NCI-H187 treated with DMSO at 0.1 percent for 48 hours (cell line): ENCODE data around the gene USP19.

ENCODE experiments used
- DNase-seq: peaks from one replicate; lab custom pipeline; 2025; lab: John Stamatoyannopoulos, UW

USP19 gene

DNA sequence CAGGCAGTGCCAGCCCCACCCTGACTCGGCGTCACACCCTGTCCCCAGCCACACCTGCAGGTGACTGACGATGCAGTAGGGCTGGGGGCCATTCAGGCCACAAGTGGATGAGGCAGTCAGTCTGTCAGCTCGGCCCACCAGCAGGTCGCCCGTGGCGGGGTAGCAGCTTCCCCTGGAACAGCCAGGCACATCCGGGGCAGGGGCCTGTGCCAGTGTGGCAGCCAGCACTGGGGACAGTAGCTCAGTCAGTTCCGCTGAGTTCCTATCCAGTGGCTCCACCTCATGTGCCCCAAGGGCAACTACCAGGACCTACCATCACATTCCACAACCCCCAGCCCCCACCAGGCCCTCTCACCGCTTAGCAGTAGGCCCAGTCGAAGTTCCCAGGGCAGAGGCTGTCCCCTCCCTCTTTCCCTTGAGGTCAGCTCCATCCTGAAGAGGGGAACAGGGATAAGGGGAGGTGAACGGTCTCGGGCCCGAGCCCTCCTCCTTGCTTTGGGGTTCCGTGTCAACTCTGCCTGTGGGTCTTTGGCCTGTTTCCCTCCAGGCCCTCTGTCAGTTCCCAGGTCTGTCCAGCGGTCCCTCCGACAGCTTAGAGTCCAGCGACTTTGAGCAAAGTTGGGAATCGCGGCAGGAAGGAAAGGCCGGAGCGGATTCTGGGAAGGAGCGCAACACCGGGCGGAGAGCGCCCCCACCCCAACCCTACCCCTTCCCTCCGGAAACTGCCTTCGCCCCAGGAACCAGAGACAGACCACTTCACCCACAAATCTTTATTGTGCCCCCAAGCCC, 12.0 kb upstream of the USP19 start, which contains the start of gene LAMB2:
TSS of gene LAMB2 (minus strand) at position 614 of the 789 bp plus-strand sequence. CDS start at position 431, 183 bp downstream.
- no peak for DNase-seq

DNA sequence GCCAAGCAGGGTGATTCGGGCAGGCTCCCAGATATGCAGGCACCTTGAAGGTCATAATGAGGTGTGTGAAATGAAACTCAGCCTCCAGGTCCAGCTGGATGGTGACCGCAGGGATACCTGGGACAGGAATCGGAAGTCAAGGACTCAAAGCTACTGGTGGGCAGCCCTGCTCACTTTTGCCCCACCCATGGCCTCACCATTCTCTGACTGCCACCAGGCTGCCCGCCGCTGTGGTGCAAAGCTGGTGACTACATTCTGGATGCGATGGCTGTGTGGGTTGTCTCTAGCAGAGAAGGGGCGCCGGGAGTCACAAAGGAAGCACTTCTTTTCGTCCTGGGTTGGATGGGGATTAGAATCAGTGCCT, 11.4 kb upstream of the USP19 start:
- no peak for DNase-seq

DNA sequence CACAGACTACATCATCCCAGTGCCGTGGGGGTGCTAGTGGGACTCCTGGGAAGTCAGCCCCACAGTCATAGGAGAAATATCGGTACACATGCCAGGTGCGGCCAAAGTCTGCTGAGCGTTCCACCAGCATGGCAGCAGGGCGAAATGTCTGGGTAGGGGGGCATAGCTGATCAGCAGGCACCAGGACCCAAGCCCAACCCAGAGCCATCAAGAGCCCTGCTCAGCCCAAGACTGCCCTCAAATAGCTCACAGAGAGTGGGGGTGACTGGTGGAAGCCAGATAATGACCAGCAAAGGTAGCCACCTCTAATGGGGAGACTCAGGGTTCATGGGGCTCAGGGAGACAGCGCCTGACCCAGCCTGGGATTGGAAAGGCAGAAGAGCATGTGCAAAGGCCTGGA, 11.0 kb upstream of the USP19 start:
- DNase-seq = no peak

DNA sequence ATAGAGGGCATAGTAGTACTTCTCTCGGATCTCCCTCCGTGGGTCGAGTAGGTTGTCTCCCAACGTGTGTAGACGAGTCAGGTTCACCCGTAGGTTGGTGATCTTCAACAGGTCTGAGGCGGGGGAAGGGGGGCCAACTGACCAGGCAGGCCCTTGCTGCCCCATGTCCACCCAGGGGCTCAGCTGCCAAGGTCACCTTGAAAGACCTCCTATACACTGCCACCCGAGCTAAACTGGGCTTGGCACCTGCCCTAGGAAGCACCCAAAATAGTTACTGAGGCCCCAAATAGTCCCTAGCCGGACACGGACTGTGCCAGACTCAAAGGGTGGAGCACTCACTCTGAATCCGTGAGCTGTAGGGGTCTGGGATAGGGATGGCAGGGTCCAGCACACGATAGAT, 10.4 kb upstream of the USP19 start:
- no peak for DNase-seq

GRCh38 chr3:49124991-49125670, 4.5 kb upstream of the USP19 start:
- no peak for DNase-seq

- no peak for DNase-seq
These were observed 3.6 kb upstream of the USP19 start for GRCh38 chr3:49124203-49124602.

DNA sequence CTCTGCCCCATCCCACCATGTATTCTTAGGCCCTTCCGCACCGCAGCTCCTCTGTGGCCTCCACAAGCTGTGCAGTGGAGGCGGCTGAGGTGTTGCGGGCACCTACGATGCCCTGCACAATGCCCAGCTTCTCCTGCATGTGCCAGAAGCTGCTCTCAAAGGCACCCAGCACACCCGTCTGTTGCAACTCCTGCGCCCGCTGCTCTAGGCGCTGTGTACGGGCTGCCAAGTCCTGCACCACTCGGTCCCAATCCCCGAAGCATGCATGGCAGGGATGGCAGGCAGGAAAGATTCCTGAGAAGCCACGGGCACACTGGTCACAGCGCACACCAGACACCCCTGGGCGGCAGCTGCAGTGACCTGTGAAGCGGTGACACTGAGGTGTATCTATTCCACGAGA, 3.1 kb upstream of the USP19 start:
- DNase-seq = no peak

DNA sequence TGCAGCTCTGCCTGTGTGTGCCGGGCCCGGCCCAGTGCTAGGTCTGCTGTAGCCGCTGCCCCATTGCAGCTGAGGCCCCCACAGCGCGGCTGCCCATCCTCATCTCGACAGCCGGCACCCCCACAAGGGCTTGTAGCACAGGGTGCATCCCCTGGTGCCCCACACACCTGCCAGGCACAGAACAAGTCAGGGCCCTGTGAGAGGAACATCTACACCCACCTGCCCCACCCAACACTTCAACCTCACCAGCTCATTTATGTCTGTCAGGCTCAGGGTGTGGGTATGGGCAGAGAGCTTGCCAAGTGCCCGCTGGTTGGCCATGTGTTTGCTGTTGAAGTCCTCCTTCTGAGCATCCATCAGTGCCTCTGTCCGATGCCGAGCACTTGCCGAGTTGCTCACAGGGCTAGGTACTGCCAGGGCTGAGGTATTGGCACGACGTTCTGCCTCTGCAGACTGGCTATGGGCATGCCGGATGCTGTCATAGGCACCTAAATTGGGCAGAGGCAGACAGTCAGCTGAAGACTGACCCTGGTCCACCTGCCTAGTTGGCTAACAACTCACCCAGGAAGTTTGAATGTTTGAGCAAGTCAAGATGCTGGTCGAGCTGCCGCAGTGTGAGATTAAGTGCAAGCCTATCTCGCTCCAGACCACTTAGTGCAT, 2.4 kb upstream of the USP19 start:
- DNase-seq = no peak

DNA sequence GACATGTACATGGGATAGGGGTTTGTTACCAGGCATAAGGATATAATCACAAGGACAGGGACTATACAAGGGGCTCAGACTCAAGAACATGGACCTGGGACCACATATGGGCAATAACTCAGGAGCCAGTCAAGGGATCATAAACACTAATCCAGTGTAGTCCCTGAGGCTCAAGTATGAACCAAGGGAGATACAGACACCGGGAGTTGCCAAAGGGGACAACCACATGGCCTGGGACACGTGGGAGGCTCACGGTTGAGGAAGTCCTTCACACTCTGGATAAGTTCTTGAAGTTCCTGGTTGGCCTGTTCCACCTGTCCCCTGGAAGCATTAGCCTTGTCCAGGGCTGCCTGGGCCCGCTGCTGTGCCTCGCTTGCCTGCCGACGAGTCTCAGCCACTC, 1.8 kb upstream of the USP19 start:
- DNase-seq = no peak

DNA sequence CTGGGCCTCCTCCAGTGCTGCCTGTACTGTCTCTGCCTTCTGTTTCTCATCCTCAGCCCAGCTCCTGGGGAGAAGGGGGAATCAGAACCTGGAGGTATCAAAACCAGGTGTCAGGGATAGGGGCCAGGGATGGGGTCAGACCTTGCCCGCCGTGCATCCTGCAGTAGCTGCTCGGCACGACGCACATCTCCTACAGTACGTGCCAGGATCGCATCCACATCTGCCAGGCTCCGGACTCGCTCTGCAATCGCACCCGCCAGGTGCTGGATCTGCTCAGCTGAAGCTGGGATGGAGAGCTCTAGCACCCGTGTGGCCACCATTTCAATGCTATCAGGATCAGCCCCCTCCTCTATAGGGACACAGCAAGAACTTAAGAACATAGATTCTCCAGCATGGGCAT, 1.4 kb upstream of the USP19 start:
- DNase-seq = no peak

GRCh38 chr3:49121132-49121736, 611 bp upstream of the USP19 start:
- DNase-seq = no peak

DNA sequence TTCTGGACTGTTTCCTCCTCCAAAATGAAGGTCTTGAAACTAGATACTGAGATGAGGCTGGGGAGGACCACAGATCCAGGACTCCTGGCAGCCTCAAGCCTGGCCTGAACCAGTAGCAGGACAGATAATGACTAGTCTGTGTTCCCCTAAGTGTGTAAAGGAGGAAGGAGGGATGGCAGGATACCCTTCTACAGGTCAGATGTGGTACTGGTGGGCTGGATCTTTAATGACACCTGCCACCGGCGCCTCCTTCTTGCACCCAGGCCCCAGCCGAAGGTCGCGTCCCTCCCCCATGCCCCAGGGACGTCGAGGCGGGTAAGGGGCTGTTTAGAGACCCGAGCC, 556 bp downstream of the USP19 start:
- DNase-seq = no peak

GRCh38 chr3:49119439-49119838, 1.2 kb downstream of the USP19 start:
- DNase-seq = no peak

- no peak for DNase-seq
These were observed 1.6 kb downstream of the USP19 start for GRCh38 chr3:49119036-49119435.

DNA sequence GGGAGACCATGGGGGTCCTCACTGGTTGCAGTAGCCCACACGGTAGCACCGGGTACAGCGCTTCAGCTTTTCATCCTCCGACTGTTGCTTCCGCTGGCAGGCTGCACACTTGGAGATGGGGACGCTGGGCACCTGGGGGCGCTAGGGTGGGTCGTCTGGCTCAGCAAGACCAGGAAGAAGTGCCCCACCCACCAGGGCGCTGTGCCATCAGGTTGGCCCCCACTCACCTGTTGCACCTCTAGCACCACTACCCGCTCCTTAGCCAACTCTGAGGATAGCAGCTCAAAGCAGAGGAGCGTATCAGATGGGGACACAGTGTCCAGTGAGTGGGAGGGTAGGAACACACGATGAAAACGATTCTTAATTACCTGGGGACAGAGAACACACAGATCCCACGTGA, 8.4 kb downstream of the USP19 start:
- no peak for DNase-seq

- no peak for DNase-seq
These were observed 9.3 kb downstream of the USP19 start for GRCh38 chr3:49111347-49111746.

DNA sequence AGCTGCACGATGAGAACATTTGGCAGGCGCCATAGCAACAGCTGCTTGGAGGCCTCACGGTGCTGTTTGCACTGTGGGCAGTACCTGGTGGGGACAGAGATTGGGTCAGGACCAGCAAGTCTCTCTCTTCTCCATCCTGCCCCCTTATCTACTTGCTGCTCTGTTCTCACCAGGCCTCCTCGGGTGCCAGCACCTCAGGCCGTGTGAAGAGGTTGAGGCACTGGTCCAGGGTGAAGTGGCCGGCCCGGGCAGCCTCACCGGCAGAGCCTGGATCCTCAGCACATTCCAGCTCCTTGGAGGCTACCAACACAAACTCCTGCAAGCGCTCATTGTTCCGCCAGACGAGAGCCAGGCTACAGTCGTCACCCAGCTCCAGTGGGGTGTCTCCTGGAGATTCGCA, 9.8 kb downstream of the USP19 start:
- no peak for DNase-seq

- no peak for DNase-seq
These were observed 12.3 kb downstream of the USP19 start for GRCh38 chr3:49108346-49108745.

- DNase-seq = peak; percentile 20
These were observed 16.0 kb downstream of the USP19 start, which contains the start of gene QARS1 for GRCh38 chr3:49104427-49105291. QARS1 (minus strand) TSS chr3:49104757; CDS start chr3:49104733, 24 bp downstream.

DNA sequence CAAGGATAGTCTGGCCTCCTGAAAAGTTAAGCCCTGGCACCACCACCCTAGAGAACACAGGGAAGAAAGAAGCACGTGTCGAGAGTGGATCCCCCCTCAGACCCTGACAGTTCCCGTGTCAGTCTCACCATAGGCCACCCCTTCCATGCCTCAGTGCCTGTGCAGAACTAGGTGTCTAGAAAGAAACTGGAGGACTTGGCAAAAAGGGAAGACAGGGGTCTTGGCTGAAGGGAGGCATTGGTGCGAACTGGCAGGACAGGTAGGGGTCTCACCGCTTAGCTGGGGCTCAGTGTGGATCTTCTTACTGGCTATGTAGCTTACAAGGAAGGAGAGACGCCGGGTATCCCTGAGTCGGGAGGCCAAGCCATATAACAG, 16.6 kb downstream of the USP19 start:
- no peak for DNase-seq

GRCh38 chr3:49100046-49100615, 20.5 kb downstream of the USP19 start:
- no peak for DNase-seq
